ENCODE results near the gene NBPF8.
"Not testable (repeated sequence)": the region's sequence is repeated elsewhere in the genome, so short reads cannot be mapped to it uniquely, and the experiment has no call there.

The NBPF8 gene, protein sequence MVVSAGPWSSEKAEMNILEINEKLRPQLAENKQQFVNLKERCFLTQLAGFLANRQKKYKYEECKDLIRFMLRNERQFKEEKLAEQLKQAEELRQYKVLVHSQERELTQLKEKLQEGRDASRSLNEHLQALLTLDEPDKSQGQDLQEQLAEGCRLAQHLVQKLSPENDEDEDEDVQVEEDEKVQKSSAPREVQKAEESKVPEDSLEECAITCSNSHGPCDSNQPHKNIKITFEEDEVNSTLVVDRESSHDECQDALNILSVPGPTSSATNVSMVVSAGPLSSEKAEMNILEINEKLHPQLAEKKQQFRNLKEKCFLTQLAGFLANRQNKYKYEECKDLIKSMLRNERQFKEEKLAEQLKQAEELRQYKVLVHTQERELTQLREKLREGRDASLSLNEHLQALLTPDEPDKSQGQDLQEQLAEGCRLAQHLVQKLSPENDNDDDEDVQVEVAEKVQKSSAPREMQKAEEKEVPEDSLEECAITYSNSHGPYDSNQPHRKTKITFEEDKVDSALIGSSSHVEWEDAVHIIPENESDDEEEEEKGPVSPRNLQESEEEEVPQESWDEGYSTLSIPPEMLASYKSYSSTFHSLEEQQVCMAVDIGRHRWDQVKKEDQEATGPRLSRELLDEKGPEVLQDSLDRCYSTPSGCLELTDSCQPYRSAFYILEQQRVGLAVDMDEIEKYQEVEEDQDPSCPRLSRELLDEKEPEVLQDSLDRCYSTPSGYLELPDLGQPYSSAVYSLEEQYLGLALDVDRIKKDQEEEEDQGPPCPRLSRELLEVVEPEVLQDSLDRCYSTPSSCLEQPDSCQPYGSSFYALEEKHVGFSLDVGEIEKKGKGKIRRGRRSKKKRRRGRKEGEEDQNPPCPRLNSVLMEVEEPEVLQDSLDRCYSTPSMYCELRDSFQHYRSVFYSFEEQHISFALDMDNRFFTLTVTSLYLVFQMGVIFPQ

GRCh38 chr1:120414911-120415480, at the start of gene NBPF8:
NBPF8 (plus strand) TSS chr1:120415035; CDS start chr1:120436523, 21,488 bp downstream.
- DNase-seq (ENCODE audit: low spot score) = not testable (repeated sequence)

- not testable (repeated sequence) for DNase-seq (ENCODE audit: low spot score)
These were observed 47.1 kb upstream of the NBPF8 start for GRCh38 chr1:120367709-120368108.

DNA sequence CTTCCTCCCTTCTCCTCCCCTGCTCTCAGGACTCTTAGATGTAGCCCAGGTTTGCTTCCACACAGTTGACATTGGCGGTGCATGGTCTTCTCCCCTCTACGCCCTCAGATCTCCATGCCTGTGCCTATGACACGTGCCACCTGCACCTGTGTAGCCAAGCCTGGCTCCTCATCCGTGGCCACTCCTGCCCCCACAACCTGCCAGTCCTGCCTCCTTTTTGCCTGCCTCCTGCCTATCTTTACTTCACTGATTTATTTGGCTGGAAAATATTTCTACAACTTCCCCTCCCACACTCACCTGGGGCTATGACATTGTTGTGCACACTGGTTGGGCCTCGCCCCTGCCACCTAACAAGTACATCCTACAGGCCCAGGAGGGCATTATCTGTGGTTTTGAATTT, 28.2 kb upstream of the NBPF8 start:
- not testable (repeated sequence) for DNase-seq (ENCODE audit: low spot score)

GRCh38 chr1:120388597-120389126, 26.2 kb upstream of the NBPF8 start:
- not testable (repeated sequence) for DNase-seq (ENCODE audit: low spot score)

- DNase-seq (ENCODE audit: low spot score) = not testable (repeated sequence)
These were observed 23.5 kb upstream of the NBPF8 start for GRCh38 chr1:120391365-120391764.

DNA sequence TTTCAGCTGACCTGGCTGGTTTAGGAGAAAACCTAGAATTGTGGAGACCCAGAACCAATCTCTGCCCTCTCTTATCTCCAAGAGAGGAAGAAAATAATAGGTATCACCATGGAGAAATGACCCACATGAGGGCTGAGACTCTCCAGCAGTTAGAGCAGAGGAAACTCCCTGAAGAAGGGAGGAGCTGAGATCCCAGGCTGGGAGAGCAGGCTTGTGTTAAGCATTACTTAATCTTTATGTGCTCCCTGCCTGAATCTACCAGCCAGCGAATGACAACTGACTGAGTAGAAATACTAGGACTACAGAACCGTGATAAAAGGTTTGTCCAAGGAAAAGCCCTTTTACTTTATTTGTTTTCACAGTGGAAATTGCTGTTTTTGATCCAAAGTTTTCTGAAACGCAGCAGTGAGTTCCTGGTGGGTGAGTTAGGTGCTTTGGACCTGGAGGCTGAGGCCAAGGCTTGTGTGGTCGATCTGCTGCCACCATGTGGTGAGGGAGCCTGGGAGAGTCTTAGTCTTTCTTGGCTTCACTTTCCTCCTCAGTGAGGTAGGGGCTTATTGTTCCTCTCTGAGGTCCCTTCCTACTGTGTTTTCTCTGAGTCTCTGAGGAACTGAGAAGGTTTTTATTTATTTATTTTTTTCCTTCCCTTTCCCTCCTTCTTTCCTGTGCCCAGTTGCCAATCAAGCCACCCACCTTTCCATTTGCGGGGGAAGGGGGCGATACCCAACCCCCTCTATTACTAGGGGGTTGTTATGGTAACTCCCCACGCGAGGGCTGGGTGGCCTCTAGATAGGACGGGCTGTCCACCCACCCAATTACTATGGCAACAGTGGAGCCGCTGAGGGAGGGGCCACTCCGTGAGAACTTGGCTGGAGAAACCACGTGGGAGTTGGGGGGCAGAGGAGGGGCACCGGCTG, 21.3 kb upstream of the NBPF8 start:
- DNase-seq (ENCODE audit: low spot score) = not testable (repeated sequence)

GRCh38 chr1:120405348-120405747, 9.5 kb upstream of the NBPF8 start:
- DNase-seq (ENCODE audit: low spot score) = not testable (repeated sequence)

DNA sequence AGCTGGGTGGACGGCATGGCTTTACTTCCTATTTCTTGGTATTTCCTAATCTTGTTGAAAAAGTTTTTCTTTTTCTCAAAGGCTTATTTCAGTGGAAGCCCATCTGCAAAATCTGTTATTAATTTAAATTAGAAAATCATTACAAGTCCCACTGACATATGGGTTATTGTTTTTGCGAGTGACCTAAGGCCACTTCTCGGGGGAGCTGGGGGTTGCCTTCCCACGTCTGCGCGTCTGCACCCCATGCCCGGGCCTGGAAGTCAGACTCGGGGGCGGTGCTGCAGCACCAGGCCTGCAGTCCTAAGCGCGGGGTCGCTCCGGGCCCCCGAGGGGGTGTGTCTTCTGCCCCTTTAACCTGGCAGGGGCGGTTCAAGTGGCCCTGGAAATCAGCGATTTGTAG, 384 bp upstream of the NBPF8 start:
- DNase-seq (ENCODE audit: low spot score) = not testable (repeated sequence)

GRCh38 chr1:120415492-120415961, 692 bp downstream of the NBPF8 start:
- not testable (repeated sequence) for DNase-seq (ENCODE audit: low spot score)

DNA sequence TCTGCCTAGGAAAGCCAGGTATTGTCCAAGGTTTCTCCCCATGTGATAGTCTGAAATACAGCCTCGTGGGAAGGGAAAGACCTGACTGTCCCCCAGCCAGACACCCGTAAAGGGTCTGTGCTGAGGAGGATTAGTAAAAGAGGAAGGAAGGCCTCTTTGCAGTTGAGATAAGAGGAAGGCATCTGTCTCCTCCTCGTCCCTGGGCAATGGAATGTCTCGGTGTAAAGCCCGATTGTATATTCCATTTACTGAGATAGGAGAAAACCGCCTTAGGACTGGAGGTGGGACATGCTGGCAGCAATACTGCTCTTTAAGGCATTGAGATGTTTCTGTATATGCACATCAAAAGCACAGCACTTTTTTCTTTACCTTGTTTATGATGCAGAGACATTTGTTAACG, 10.2 kb downstream of the NBPF8 start:
- DNase-seq (ENCODE audit: low spot score) = not testable (repeated sequence)

- not testable (repeated sequence) for DNase-seq (ENCODE audit: low spot score)
These were observed 16.8 kb downstream of the NBPF8 start for GRCh38 chr1:120431626-120432025.

- not testable (repeated sequence) for DNase-seq (ENCODE audit: low spot score)
These were observed 19.0 kb downstream of the NBPF8 start for GRCh38 chr1:120433831-120434230.

- not testable (repeated sequence) for DNase-seq (ENCODE audit: low spot score)
These were observed 34.3 kb downstream of the NBPF8 start for GRCh38 chr1:120449124-120449523.
